ENCODE data around the gene BCDIN3D.
A peak's percentile ranks its signal among the peaks of the same experiment; 100 is the strongest.
"Not testable (repeated sequence)": the region's sequence is repeated elsewhere in the genome, so short reads cannot be mapped to it uniquely, and the experiment has no call there.

BCDIN3D gene

DNA sequence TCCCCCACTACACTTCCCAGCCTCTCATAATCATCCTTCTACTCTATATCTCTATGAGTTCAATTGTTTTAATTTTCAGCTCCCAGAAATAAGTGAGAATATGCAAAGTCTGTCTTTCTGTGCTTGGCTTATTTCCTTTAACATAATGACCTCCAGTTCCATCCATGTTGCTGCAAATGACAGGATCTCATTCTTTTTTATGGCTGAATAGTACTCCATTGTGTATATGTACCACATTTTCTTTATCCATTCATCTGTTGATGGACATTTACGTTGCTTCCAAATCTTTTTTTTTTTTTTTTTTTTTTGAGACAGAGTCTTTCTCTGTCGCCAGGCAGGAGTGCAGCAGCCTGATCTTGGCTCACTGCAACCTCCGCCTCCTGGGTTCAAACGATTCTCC is 13.0 kb upstream of the BCDIN3D start:
- not testable (repeated sequence) for DNase-seq

DNA sequence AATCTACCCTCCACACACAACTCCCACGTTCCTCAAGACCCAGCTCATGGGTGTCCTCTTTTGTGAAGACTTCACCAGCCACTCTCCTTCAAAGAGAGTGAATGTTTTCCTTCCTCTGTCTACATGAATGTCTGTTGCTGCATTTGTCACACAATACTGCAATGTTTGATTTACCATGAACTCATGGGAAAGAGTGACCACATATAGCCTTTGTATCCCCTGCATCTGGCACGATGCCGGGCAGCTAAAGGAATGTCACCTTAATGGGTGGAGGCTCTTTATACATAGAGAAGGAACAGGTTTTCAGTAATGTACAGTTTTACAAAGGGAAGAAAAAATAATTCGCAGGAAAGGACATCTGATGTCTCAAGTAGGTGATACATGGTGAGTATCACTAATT is 12.1 kb upstream of the BCDIN3D start:
- no peak for DNase-seq

DNA sequence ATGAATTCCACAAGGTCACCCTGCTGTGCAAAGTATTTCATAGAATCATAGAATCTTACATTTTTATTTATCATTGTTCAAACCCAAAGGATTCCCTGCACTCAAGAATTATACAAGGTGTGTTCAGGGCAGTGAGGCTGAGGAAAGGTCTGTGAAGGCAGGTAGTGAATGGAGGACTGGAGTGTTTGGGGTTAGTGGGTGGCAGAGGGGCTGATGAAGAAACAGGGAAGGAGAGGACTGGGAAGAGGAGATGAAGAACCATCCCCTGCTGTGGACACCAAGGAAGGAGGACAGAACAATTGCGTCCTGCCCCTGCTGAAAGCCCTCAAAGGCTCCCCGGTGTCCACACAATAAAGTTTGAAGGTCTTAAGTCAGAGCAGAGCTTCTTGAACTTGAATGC is 10.8 kb upstream of the BCDIN3D start:
- DNase-seq: no peak

DNA sequence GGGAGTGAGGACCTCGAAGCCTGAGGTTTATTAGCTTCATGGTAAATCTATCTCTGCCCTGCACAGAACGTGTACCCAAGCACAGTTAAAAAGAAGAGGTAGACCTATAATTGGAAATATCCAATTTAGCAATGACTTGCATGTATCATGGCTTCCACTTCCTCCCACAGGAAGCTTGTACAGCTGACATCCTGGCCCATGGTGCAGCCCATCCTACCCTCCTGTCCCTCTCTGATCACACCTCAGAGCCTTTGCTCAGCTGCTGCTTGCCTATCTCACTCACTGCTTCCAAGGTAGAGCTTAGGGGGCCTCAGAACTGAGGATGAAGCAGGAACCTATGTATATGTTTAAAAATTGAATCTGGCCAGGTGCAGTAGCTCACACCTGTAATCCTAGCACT is 4.3 kb upstream of the BCDIN3D start:
- no peak for DNase-seq

DNA sequence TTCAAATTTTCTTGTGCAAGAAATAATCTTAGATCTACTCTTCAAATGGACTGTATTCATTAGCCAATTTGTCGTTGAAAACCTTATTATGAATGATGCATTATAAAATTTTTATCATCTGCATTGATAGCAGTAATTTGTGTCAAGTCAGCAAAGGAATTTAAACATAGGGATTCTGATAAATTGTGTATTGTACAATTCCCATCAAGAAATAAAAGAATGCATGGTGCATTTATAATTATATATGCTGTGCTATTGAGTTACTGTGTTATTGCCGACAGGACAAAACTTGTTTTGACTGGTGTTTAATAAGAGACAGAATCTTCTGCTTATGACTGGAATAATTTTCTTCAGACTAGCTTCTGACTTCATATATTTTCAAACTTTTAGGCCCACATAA is 3.1 kb upstream of the BCDIN3D start:
- no peak for DNase-seq

DNA sequence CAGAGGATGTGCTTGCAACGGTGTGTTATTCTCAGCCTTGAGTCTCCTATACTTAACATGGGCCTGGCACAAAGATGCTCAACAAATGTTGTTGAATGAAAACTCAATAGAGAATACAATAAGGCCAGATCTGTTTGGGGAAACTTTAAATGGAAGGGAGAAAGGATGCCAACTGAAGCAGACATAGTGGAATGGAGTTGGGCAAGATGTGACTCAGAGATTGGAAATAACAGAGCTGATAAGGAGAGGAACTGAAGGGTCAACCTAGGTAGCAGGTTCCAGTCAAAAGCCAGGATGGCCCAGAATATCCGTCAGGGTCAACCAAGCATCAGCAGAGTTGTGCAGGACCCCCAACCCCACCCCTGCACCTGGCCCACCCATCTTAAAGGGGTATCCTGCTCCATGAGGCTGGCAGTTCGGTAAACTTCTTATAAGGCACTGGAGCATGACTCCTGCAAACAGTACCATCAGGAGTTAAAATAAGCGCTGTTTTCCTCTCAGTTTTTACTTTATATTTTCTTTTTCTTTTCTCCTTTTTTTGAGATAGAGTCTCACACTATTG is 1.1 kb upstream of the BCDIN3D start:
- no peak for DNase-seq

DNA sequence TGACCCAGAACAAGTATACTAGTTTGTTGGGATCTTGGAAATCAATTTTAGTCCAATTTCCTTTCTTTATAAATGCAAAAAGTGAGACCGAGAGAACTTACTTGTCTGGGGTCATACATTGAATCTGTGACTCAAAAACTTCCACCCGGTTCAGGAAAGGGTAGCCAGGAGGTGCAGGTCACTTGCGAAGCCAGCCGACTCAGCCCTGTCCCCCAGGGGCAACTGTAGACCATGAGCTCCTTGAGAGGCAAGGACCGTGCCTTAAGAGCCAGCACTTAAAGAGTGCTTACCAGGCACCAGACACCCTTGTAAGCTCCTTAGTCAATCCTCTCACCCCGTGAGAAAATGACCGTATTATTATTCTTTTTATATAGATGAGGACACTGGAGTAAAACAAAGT is 505 bp upstream of the BCDIN3D start:
- no peak for DNase-seq

DNA sequence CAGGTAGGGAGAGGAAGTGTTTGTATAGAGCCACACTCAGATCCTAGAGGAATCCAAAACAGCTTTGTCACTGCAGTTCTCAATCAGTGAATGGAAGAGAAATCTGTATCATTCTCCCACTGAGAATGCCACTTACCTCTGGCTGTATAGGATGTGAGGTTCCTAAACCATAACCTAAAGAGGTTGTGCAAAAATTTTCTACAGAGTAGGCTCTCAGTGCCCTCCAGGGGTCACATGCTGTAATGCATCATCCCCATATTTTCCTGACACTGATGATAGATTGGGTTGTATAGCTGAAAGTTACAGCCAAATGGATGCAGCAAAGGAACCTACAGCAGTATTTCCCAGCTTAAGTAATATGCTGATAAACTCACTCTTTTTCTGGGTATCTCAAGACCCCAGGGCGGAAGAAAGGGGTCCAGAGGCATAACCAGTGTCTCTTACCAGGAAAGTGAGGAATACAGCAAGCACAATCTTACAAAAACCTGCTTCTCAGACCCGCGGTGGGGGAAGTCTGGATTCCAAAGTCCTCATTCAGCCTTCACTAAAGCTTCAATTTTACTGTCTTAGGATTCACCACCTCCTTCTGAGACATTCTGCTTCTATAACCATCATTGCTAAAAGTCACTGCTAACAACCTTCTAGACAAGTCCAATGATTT is 3.8 kb downstream of the BCDIN3D start:
- DNase-seq: peak; percentile 13

DNA sequence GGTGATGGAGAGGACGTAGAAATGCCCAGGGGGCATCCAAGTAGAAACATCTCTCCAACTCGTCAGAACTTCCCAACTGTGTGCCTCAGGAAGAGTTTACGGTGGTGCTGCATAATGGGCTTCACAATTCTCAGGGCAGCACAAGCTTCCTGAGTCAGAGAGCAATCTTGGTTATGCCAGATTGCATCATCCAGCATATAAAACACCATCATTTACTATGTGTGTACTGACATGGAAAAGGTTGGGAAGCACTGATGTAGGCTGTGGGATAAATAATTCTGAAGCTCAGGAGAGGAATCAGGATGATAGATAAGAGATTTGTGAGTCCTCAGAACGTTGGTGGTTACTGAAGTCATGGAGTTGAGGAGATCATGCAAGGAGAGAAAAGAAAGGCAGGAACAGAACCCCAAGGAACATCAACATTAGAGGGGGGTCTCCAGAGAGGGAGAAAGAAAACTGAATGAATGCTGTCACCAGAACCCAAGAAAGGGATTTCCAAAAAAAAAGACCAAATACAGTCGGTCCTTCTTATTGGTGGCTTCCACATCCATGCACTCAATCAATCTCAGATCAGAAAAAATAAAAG is 10.0 kb downstream of the BCDIN3D start:
- no peak for DNase-seq

DNA sequence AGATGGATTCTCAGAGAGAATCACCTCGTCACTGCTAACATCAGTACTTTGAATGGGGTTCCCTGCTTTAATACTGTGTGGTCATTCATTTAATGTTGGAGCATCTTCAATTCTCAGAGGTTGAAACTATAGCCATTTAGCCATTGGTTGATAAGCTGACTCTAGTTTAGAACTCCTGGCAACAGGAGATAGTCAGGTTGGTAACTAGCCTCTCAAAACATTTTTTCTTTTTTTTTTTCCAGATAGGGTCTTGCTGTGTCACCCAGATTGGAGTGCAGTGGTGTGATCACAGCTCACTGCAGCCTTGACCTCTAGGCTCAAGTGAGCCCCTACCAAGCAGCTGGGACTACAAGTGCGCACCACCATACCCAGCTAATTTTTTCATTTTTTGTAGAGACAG is 11.2 kb downstream of the BCDIN3D start:
- DNase-seq: no peak

DNA sequence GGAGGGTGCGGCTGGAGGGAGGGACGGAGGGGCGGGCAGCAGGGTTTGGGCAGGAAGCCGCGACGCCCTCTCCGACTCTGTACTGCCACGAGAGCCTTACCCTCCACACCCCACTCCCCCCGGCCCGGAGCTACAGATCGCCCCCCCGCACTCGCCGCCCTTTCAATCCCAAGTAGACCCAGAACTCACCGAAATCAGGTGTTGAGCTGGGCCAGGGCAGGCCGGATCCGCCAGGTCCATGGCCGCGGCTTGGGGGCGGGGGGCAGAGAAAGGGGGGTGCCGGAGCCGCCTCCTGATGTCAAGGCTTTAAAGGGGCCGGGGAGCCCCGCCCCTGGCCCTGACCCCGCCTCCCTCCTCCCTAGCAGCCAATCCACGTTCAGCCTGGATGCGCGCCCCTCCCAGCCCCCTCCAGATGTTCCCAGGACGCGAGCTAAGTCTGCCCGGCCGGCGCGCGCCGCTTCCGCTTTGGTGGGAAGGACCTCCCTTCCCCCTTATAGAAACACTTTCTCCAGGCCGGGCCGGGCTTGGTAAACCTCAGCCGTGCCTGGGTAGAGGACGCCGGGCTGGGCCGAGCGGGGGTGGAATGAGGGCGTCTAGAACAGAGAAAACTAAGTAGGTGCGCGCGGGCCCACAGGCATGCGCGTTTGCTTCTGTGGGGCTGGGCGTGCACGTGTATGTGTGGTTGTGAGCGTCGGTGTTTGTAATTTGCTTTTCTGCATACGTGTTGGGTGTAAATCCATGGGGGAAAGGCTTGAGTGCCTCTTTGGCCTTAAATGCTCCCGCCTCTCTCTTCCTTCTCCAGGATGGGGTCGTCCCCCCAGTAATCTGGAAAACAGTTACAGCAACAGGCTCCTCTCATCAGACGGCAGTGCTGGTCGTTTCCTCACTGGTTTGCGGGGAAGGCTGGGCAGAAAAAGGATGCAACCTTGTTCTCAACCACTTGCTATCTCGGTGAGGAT is 14.5 kb downstream of the BCDIN3D start, which contains the start of gene NCKAP5L:
Gene NCKAP5L, minus strand, starts transcription at position 281 of the 959 bp plus-strand sequence. CDS start 24,369 bp downstream, outside the sequence.
- peak; percentile 86 for DNase-seq

DNA sequence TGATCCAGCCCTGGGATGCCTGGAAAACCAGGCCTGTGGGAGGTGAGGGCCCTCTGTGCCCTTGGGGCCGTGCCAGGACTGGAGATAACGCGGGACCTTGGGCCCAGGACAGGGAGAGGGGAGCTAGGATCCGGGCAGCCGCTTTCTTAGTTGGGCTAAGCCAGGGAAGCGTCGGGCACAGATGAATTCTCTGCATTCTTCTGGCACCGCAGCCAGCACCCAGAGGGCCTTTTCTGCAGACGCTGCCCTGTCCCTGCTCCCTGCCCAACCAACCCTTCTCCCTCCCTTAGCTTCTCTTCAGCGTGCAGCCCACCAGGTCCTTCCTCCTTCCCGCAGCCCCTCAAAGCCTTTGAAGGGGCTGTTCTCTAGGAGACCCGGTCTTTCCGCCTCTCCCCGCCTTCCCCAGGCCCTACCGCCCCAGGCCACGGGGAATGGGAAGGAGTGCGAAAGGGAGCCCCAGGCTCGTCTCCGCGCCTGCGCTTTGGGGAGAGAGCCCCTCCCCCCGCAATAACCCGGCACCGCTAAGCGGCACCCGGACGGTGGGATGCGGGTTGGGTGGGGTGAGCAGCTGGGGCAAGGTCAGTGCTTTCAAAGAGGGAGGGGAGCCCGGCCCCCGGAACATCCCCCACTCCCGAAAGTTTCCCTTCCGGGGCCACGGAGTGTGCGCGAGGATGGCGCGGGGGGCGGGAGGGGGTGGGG is 15.4 kb downstream of the BCDIN3D start:
- peak; percentile 7 for DNase-seq

DNA sequence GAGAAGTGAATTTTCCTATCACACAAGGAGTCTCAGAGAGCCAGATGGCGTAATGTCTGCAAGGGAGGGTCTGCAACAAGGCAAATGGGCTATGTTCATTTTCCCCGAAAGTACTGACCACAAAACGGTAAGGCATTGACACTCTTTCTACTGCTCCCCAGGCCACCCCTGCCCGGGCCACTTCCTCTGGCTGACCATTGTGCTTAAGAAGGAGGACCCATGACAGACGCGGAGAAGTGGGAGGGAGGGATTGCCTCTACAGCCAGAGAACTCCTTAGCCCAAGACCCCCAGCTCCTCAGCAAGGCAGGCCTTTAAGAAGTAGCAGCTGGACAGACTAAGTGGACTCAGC is 15.9 kb downstream of the BCDIN3D start:
- no peak for DNase-seq

DNA sequence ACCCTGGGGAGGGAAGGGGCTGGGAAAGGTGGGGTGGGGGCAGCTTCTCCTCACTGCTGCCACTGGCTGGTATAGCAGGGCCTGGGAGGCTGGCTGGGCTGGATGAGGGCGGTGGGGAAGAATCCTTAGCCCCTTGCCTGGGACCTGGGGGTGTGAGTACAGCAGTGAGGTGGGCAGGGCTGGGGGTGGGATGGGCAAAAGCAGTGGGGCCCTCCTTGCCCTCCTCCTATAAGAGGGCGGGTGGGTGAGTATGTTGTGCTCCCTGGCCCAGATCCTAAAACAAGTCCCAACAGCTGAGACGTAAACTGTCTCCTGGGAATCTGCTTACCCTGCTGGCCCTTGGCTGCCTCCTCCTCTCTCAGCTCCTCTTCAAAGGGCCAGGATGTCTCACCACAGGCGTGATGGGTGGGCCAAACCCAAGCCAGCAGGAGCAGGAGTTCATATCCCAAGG is 16.9 kb downstream of the BCDIN3D start:
- no peak for DNase-seq

DNA sequence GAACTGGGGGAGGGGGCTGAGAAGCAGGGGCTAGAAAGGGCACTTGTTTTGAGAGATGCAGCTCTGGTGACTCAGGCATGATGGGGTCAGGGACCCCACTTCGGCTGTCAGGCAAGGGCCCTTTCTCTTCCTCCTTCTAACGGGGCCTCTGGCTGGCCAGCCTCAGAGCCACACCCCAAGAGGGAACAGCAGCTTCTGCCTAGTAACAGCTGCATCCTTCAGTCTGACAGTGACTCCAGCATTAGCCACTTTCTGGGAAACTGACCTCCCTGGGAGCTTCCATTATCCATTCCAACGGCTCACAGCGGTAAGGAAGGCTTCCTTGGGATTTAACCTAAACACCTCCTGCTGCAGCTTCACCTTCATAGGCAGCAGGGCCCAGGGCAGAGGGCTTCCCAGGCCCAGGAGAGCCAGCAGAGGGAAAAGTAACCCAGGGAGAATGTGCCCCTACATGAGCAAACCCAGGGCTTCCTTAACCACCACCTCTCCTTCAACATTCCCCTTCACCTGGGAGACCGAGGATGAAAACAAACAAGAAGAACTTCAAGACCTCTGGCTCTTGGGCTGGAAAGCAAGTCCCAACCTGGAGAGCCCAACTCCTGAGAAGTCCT is 17.4 kb downstream of the BCDIN3D start:
- DNase-seq: no peak

DNA sequence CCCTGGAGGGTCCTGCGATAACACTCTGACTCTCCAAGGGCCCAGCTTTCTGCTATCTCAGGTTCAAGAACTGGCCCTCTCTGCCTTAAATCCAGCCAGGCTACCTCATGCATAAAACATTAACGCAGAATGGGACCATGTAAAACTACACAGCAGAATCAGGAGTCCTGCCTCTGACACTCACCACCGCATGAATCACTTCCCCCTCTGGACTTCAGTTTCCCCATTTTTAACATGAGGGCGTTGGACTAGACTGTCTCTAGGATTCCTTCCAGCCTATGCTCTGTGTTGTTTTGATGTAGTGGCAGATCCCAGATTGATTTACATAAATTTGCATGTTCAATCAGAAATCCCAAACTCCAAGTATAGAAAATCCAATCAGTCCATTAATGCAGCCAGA is 18.0 kb downstream of the BCDIN3D start:
- DNase-seq: peak; percentile 5

DNA sequence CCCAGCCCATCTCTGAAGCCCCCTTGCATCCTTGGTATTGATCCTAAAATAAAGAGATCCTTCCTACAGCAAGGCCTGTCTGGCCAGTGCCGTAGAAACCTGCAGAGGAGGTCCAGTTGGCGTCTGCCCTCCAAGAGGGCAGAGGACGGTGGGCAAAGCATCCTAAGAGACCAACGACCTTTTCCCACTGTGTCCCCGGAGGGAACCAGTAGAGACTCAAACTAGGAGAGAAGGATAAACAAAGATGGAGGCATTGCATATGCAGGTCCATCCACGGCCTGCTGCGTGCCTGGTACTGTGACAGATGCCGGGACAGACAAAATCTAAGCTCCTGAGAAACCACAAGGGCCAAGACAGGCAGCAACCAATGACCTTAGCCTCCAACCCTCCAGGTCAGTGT is 18.5 kb downstream of the BCDIN3D start:
- DNase-seq: no peak

DNA sequence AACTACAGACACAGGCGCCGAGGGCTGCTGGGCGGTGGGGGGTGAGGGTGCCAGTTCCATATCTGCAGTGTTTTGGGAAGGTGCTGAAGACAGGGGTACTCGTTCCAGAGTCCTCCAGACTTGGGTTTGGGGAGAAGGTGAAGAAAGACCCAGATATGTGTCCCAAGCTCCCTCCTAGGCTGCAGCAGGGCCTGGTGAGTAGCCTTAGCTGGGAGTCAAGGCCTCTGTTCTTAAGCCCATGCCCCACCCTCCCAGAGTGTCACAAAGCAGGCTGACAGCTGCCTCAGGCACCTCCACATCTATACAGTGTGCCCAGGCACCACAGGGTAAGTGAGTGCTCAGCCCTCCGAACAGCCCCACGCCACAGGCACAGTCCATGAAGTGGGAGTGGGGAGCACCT is 19.0 kb downstream of the BCDIN3D start:
- DNase-seq: no peak

DNA sequence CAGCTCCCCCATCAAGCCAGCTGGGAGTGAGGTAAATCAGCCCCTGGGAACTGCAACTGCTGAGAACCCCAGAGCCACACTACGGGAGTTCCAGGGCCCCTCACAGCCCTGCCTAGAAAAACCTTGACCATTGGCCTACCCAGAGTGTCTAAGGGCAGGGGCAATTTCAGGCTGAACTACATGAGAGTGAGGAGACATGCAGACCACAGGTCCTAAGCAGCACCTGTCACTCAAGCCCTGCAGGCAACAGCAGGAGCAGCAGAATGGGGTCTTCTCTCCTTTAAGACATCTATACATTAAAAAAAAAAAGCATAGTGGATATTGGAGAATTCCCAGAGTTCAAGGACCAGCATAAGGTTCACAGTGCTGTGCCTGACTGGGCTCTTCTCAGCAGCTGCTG is 19.6 kb downstream of the BCDIN3D start:
- no peak for DNase-seq

DNA sequence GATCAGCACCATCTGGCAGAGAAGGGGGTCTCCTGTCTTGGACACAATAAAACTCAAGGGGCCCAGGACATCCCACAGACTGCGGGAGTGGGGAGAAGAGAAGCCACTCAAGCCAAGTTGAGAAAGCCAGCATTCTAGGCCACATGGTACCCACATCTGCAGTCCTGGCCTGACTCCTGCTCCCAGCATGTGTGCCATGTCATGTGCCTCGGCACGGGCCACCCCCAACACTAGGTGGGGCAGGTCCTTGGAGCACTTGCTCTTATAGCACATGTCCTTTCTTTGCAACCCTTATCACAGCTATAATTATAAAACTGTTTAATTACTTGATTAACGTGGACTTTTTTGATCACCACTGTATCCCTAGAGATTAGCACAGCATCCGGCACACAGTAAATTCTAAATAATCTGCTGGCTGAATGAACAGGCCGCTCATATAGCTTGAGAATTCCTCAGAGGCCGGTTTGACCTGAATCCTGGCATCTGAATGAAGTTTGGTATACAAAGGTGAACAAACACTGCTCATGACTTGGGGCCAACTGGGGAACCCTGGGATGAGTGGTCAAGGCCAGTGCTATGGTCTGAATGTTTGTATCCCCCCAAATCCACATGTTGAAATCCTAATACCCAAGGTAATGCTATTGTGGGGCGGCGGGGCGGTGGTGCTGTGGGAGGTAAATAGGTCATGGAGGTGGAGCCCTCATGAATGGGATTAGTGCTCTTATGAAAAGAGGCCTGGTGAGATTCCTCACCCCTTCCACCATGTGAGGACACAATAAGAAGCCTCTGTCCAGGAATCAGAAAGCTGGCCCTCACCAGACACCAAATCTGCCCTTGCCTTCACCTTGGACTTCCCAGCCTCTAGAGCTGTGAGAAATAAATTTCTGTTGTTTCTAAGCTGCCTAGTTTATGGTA is 21.3 kb downstream of the BCDIN3D start:
- no peak for DNase-seq

DNA sequence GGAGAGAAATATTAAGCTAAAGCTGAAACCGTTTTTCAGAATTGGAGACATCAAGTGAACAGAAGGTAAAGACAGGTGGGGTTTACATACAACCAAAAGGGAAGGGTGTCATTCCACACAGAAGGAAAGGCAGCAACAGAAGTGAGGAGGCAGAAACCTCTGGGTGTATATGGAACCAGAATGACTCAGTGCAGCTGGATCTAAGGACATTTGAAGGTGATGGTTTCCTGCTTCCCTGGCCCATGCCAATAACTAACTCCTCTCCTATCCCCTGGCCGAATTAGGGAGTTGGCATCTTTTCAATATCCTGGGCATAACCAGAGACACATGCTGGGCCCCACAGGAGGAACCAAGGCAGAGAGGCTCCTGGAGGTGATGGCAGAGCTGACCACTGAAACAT is 23.1 kb downstream of the BCDIN3D start:
- DNase-seq: no peak
